GM12892 (cell line): ENCODE data around the gene CLSTN2.

Experiments
- POLR2A ChIP-seq: IDR thresholded peaks from 2 replicates; pipeline ENCODE4 v1.6.1; 2011; ENCODE audit warnings: low read depth, low read length, control low read depth
- POLR2AphosphoS5 ChIP-seq: IDR thresholded peaks from 2 replicates; pipeline ENCODE4 v1.6.1; 2011; ENCODE audit warnings: low read depth, low read length, control low read depth

- TF ChIP-seq POLR2A: no peak
- TF ChIP-seq POLR2AphosphoS5: no peak
Measured at GRCh38 chr3:140574375-140574774, 639.4 kb downstream of the CLSTN2 start.
